Measurements from ENCODE around the gene NOP9.

The NOP9 gene

GRCh38 chr14:24267516-24267915, 32.1 kb upstream of the NOP9 start:
- ChIA-PET POLR2A (ENCODE audit: low non-redundant PET) (interaction anchor here (0.5 kb wide), 1 partner anchor 21 kb away, joined by 3 read pairs; no protein-coding TSS in a partner anchor), CTCF (interaction anchor here (0.6 kb wide), 1 partner anchor 30 kb away, joined by 3 read pairs; no protein-coding TSS in a partner anchor)
- TF ChIP-seq CTCF (conservative IDR thresholded peaks at IDR 0.05; ENCODE audit: low read depth), result no peak
- H3K27ac ChIP-seq, result peak overlapping the region; percentile 96
- no peak for DNase-seq (ENCODE audit: low spot score)

- ChIA-PET CTCF (no interaction called here), POLR2A (ENCODE audit: low non-redundant PET) (interaction anchor here (0.5 kb wide), 1 partner anchor 22 kb away, joined by 3 read pairs; no protein-coding TSS in a partner anchor)
- peak overlapping the region; percentile 96 for H3K27ac ChIP-seq
- TF ChIP-seq CTCF (conservative IDR thresholded peaks at IDR 0.05; ENCODE audit: low read depth), result no peak
- no peak for DNase-seq (ENCODE audit: low spot score)
These were observed 31.4 kb upstream of the NOP9 start for GRCh38 chr14:24268225-24268624.

- ChIA-PET POLR2A (ENCODE audit: low non-redundant PET) (interaction anchor here (0.5 kb wide), 1 partner anchor 23 kb away, joined by 4 read pairs; no protein-coding TSS in a partner anchor), CTCF (interaction anchor here (0.6 to 0.9 kb wide), 3 partner anchors 22 to 64 kb away, joined by 4 read pairs; partner anchors contain the start of gene CIDEB)
- peak overlapping the region; percentile 96 for H3K27ac ChIP-seq
- TF ChIP-seq CTCF (conservative IDR thresholded peaks at IDR 0.05; ENCODE audit: low read depth), result no peak
- no peak for DNase-seq (ENCODE audit: low spot score)
These were observed 30.3 kb upstream of the NOP9 start for GRCh38 chr14:24269368-24269767.

GRCh38 chr14:24269910-24270536, 29.6 kb upstream of the NOP9 start:
- CTCF ChIA-PET, result interaction anchor here (0.6 kb wide), 2 partner anchors 18 to 23 kb away, joined by 3 to 4 read pairs; no protein-coding TSS in a partner anchor
- no peak for DNase-seq (ENCODE audit: low spot score)
- POLR2A ChIA-PET (ENCODE audit: low non-redundant PET), result interaction anchor here (2.1 kb wide), 1 partner anchor 28 kb away, joined by 12 read pairs; the partner anchor contains the start of gene TINF2
- TF ChIP-seq CTCF (conservative IDR thresholded peaks at IDR 0.05; ENCODE audit: low read depth), result no peak
- peak overlapping the region; percentile 96 for H3K27ac ChIP-seq

- ChIA-PET CTCF (interaction anchor here (0.6 to 0.9 kb wide), 4 partner anchors 18 to 131 kb away, joined by 3 to 4 read pairs (median 3); partner anchors contain the start of gene TINF2), POLR2A (ENCODE audit: low non-redundant PET) (interaction anchor here (0.7 to 2.1 kb wide), 3 partner anchors 11 to 28 kb away, joined by 3 to 12 read pairs (median 3); partner anchors contain the start of gene TINF2)
- H3K27ac ChIP-seq, result peak overlapping the region; percentile 96
- no peak for TF ChIP-seq CTCF (conservative IDR thresholded peaks at IDR 0.05; ENCODE audit: low read depth)
- DNase-seq (ENCODE audit: low spot score), result no peak
These were observed 29.0 kb upstream of the NOP9 start for GRCh38 chr14:24270537-24271133.

GRCh38 chr14:24271134-24271833, 28.4 kb upstream of the NOP9 start, which contains the start of gene RABGGTA:
RABGGTA (minus strand) TSS chr14:24271597; CDS start chr14:24271115, 482 bp downstream.
- ChIA-PET POLR2A (ENCODE audit: low non-redundant PET) (interaction anchor here (0.7 to 2.1 kb wide), 3 partner anchors 12 to 29 kb away, joined by 3 to 12 read pairs (median 3); partner anchors contain the start of gene TINF2), CTCF (interaction anchor here (0.6 to 1.0 kb wide), 4 partner anchors 11 to 131 kb away, joined by 3 to 4 read pairs (median 3); partner anchors contain the start of gene TINF2)
- peak; percentile 91 for DNase-seq (ENCODE audit: low spot score)
- peak within 1 kb of the TSS; percentile 96 for H3K27ac ChIP-seq
- TF ChIP-seq CTCF (conservative IDR thresholded peaks at IDR 0.05; ENCODE audit: low read depth), result peak; percentile 88

Measured in RWPE1 (cell line).